HFFc6 (cell line): ENCODE data around the gene DYDC2. TPM values are rescaled to one million over a fixed set of nuclear protein-coding genes. Genes with fewer than 3 reads are reported as not detected.
"Not testable (repeated sequence)": the region's sequence is repeated elsewhere in the genome, so short reads cannot be mapped to it uniquely, and the experiment has no call there.

Experiments
- DNase-seq: peaks from one replicate; pipeline ENCODE4 v3.0.0-alpha.2; 2018
- H3K27ac Mint-ChIP-seq: 2 replicates; pipeline ENCODE4 v1.8.0; 2020; ENCODE audit warnings: mild to moderate bottlenecking, mixed read lengths
- H3K27me3 Mint-ChIP-seq: 2 replicates; pipeline ENCODE4 v1.8.0; 2021; ENCODE audit warnings: mild to moderate bottlenecking, moderate library complexity, mixed read lengths; ENCODE audit not compliant: insufficient read depth
- H3K36me3 Mint-ChIP-seq: 2 replicates; pipeline ENCODE4 v1.8.0; 2021; ENCODE audit warnings: low read depth, mixed read lengths
- H3K4me1 Mint-ChIP-seq: 2 replicates; pipeline ENCODE4 v1.8.0; 2020; ENCODE audit warnings: low read depth, mixed read lengths
- H3K4me3 Mint-ChIP-seq: 2 replicates; pipeline ENCODE4 v1.8.0; 2020; ENCODE audit warnings: mild to moderate bottlenecking, moderate library complexity, mixed read lengths
- H3K9me3 Mint-ChIP-seq: 2 replicates; pipeline ENCODE4 v1.8.0; 2020; ENCODE audit warnings: mild to moderate bottlenecking, mixed read lengths
- CTCF ChIP-seq: fragments of 200-600 bp; sonication (generic); IDR thresholded peaks from 2 replicates; pipeline ENCODE4 v1.5.0; 2021; ENCODE audit warnings: antibody characterized with exemption, mild to moderate bottlenecking
- total RNA-seq, 6 experiments: library from RNA; stranded (reverse); fragmentation: NEBNext Ultra II Directional; extraction: Animal tissue kit (Norgen Biotek cat#: 25700); gene quantifications; 2 replicates in 1 of 6; 3 replicates in 5 of 6; pipeline ENCODE4 v1.2.3, GENCODE V29; 2021

DYDC2 gene
- total RNA-seq, 6 experiments from 2014 or later: not detected

DNA sequence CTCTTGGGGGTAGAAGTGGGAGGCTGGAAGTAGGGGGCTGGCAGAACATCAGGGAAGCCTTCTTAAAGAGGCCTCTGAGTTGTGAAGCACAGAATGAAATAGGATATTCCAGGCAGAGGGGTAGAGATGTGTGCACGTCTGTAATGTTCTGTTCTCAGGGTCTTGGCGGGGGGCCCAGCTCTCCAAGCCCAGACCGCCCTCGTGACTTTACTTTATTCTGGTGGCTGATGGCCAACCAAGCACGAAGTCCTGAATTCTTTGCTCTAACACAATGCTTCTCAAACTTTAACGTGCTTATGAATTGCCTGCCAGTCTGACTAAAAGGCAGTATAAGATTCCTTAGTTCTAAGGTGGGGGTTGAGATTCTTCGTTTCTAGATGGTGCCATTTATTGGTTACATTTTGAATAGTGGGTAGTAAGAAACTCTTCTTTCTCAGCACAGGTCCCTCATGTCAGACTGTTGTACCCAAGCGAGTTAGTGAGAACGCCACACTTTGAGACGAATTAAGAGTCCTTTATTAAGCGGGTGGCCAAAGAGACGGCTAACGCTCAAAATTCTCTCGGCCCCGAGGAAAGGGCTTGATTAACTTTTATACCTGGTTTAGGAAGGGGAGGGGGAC lies 60.0 kb downstream of the DYDC2 start:
- H3K4me3 Mint-ChIP-seq: no peak overlapping the region
- H3K27me3 Mint-ChIP-seq: peaks cover 21% of the 10 kb centered on the region
- H3K9me3 Mint-ChIP-seq: no peaks in the 10 kb centered on the region
- DNase-seq: no peak
- H3K4me1 Mint-ChIP-seq: peaks cover 18% of the 10 kb centered on the region; the same call in 1 of the 2 replicates
- H3K27ac Mint-ChIP-seq: no peak overlapping the region
- no peaks in the 10 kb centered on the region for H3K36me3 Mint-ChIP-seq
- no peak for TF ChIP-seq CTCF

DNA sequence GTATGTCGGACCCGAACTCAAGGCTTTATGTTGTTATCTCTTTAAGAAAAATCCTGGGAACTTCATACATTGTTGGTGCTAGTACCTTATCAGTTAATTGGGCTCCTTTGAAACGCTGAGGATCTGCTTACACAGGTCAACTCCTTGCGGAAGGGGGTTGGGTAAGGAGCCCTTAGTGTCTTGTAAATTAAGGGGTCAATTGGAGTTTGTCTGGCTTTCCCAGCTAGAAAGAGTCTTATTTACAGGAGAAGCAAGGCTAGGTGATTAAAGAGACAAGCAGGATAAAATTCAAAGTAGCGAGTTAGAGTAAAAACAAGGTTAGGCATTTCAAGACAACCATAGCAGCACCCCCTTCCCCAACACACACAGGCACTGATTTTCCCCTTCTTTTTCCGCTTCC lies 60.7 kb downstream of the DYDC2 start:
- Mint-ChIP-seq H3K27me3 (peaks cover 21% of the 10 kb centered on the region), H3K4me1 (peaks cover 17% of the 10 kb centered on the region; the same call in 1 of the 2 replicates)
- not testable (repeated sequence) for H3K4me3 Mint-ChIP-seq, H3K36me3 Mint-ChIP-seq, H3K27ac Mint-ChIP-seq, H3K9me3 Mint-ChIP-seq, DNase-seq

Other genes starting within 250 kb of the DYDC2 start
- 1 to 10 TPM; 2.1 to 6.6 (median 6.2) TPM for gene PLAC9, start 224.1 kb upstream of the DYDC2 start, total RNA-seq
- 100 to 1,000 TPM; 253 to 361 (median 336) TPM for gene ANXA11, start 151.2 kb upstream of the DYDC2 start, total RNA-seq
- not detected for gene MAT1A, start 67.1 kb upstream of the DYDC2 start, total RNA-seq
- not detected for gene DYDC1, start within 50 bp of the DYDC2 start, total RNA-seq
- under 1 TPM in 3 of 6 experiments, not detected in 3; 0.15 to 0.52 (median 0.28) TPM for gene PRXL2A, start 51.8 kb downstream of the DYDC2 start, total RNA-seq
- gene TSPAN14, start 97.5 kb downstream of the DYDC2 start, total RNA-seq: 10 to 100 TPM; 72.9 to 96.2 (median 84.5) TPM
- not detected for gene SH2D4B, start 181.1 kb downstream of the DYDC2 start, total RNA-seq